HL-60 (cell line): ENCODE results near the gene LAP3.
"Not testable (repeated sequence)": the region's sequence is repeated elsewhere in the genome, so short reads cannot be mapped to it uniquely, and the experiment has no call there.

Source experiments
- DNase-seq, 2 experiments: peaks; one replicate each; pipeline ENCODE4 v3.0.0-alpha.2; 2010 to 2020; ENCODE audit warnings: low read depth in 1 of 2, low spot score in 1 of 2
- H3K27ac ChIP-seq: fragments of 250-450 bp; sonication (Bioruptor Pico); replicated peaks from 2 replicates; pipeline ENCODE4 v1.5.1; 2020; ENCODE audit warnings: mild to moderate bottlenecking, moderate library complexity
- H3K27me3 ChIP-seq: fragments of 250-450 bp; sonication (Bioruptor Pico); 2 replicates; pipeline ENCODE4 v1.5.1; 2021; ENCODE audit warnings: mild to moderate bottlenecking, moderate library complexity; ENCODE audit not compliant: insufficient read depth, poor library complexity, severe bottlenecking
- H3K4me3 ChIP-seq: replicated peaks from 2 replicates; pipeline ENCODE4 v1.5.1; 2011; ENCODE audit warnings: mild to moderate bottlenecking, control low read depth, low read length; ENCODE audit not compliant: insufficient read depth
- CTCF ChIP-seq: IDR thresholded peaks from one replicate; pipeline ENCODE4 v1.5.1; 2011; ENCODE audit warnings: low read length, control low read depth, inconsistent platforms; ENCODE audit not compliant: insufficient read depth
- GABPA ChIP-seq: IDR thresholded peaks from 2 replicates; pipeline ENCODE4 v1.6.1; 2012; ENCODE audit warnings: low read depth
- POLR2AphosphoS5 ChIP-seq: IDR thresholded peaks from 2 replicates; pipeline ENCODE4 v1.6.1; 2012; ENCODE audit warnings: low read depth
- SPI1 ChIP-seq: IDR thresholded peaks from 2 replicates; pipeline ENCODE4 v1.6.1; 2012; ENCODE audit warnings: low read depth, mild to moderate bottlenecking, borderline replicate concordance
- TF ChIP-seq, protein P1 (sequence below): IDR thresholded peaks from 2 replicates; pipeline ENCODE4 v1.6.1; 2012; ENCODE audit warnings: low read depth; ENCODE audit not compliant: insufficient replicate concordance

Gene LAP3

GRCh38 chr4:17534705-17535104 lies 42.3 kb upstream of the LAP3 start:
- no peaks in the 10 kb centered on the region for H3K27me3 ChIP-seq
- TF ChIP-seq, protein P1, sequence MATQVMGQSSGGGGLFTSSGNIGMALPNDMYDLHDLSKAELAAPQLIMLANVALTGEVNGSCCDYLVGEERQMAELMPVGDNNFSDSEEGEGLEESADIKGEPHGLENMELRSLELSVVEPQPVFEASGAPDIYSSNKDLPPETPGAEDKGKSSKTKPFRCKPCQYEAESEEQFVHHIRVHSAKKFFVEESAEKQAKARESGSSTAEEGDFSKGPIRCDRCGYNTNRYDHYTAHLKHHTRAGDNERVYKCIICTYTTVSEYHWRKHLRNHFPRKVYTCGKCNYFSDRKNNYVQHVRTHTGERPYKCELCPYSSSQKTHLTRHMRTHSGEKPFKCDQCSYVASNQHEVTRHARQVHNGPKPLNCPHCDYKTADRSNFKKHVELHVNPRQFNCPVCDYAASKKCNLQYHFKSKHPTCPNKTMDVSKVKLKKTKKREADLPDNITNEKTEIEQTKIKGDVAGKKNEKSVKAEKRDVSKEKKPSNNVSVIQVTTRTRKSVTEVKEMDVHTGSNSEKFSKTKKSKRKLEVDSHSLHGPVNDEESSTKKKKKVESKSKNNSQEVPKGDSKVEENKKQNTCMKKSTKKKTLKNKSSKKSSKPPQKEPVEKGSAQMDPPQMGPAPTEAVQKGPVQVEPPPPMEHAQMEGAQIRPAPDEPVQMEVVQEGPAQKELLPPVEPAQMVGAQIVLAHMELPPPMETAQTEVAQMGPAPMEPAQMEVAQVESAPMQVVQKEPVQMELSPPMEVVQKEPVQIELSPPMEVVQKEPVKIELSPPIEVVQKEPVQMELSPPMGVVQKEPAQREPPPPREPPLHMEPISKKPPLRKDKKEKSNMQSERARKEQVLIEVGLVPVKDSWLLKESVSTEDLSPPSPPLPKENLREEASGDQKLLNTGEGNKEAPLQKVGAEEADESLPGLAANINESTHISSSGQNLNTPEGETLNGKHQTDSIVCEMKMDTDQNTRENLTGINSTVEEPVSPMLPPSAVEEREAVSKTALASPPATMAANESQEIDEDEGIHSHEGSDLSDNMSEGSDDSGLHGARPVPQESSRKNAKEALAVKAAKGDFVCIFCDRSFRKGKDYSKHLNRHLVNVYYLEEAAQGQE: no peak
- H3K4me3 ChIP-seq: no peak overlapping the region
- H3K27ac ChIP-seq: no peak overlapping the region
- DNase-seq: no peak

GRCh38 chr4:17535242-17535641 lies 41.8 kb upstream of the LAP3 start:
- TF ChIP-seq, protein P1: no peak
- no peak for TF ChIP-seq CTCF
- no peak for TF ChIP-seq POLR2AphosphoS5
- no peaks in the 10 kb centered on the region for H3K27me3 ChIP-seq
- no peak overlapping the region for H3K4me3 ChIP-seq
- no peak for DNase-seq
- no peak overlapping the region for H3K27ac ChIP-seq

GRCh38 chr4:17535906-17536305 lies 41.1 kb upstream of the LAP3 start:
- TF ChIP-seq SPI1: no peak
- TF ChIP-seq GABPA: no peak
- TF ChIP-seq POLR2AphosphoS5: no peak
- TF ChIP-seq, protein P1: no peak
- no peak for TF ChIP-seq CTCF
- no peak overlapping the region for H3K4me3 ChIP-seq
- H3K27me3 ChIP-seq: no peaks in the 10 kb centered on the region
- H3K27ac ChIP-seq: no peak overlapping the region
- DNase-seq: no peak

DNA sequence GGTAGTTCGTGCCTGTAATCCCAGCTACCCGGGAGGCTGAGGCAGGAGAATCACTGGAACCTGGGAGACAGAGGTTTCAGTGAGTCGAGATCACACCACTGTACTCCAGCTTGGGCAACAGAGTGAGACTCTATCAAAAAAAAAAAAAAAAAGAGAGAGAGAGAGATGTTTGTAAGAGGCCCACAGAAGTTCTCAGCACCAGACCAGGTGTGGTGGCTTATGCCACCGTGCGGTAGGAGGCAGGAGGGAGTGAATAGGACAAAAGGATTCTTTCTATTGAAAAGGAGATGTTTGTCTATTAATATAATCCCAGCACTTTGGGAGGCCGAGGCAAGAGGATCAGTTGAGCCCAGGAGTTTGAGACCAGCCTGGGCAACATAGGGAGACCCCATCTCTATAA lies 39.9 kb upstream of the LAP3 start:
- not testable (repeated sequence) for DNase-seq, H3K27me3 ChIP-seq, H3K27ac ChIP-seq, H3K4me3 ChIP-seq
